CD4-positive, CD25-positive, alpha-beta regulatory T cell (primary cell): ENCODE measurements around the gene EP400. TPM values are rescaled to one million over a fixed set of nuclear protein-coding genes. Genes with fewer than 3 reads are reported as not detected.
A peak's percentile ranks its signal among the peaks of the same experiment; 100 is the strongest.

Experiments used
- ATAC-seq, 2 donors: fragments of 150-1000 bp; cut with Tn5 transposase; one replicate each; pipeline ENCODE4 v1.10.0; 2021; ENCODE audit warnings: low read depth in 2 of 2, moderate number of reproducible peaks in 2 of 2, moderate library complexity in 1 of 2
- DNase-seq, 3 donors: peaks; one replicate each; pipeline versions ENCODE4 v3.0.0 to v3.0.0-alpha.2; 2012 to 2022; ENCODE audit warnings: mixed read lengths in 1 of 3
- H3K27ac ChIP-seq: one replicate; pipeline ENCODE4 v1.7.0; 2013; ENCODE audit warnings: mild to moderate bottlenecking, low read length; ENCODE audit not compliant: insufficient read depth, poor library complexity, severe bottlenecking
- H3K27me3 ChIP-seq: one replicate; pipeline ENCODE4 v1.7.0; 2013; ENCODE audit warnings: low read length; ENCODE audit not compliant: control insufficient read depth, insufficient read depth
- H3K36me3 ChIP-seq: one replicate; pipeline ENCODE4 v1.7.0; 2013; ENCODE audit warnings: mild to moderate bottlenecking, low read length, moderate library complexity; ENCODE audit not compliant: control insufficient read depth, insufficient read depth
- H3K4me1 ChIP-seq: 2 replicates; pipeline ENCODE4 v1.7.0; 2013; ENCODE audit warnings: mild to moderate bottlenecking, low read length; ENCODE audit not compliant: insufficient read depth, control insufficient read depth, poor library complexity, severe bottlenecking
- H3K4me3 ChIP-seq: one replicate; pipeline ENCODE4 v1.7.0; 2013; ENCODE audit warnings: low read depth, mild to moderate bottlenecking, low read length, moderate library complexity
- H3K9me3 ChIP-seq, 2 experiments: 1 replicate in 1 of 2; 2 replicates in 1 of 2; pipeline ENCODE4 v1.7.0; 2013; ENCODE audit warnings: low read length in 2 of 2, mild to moderate bottlenecking in 1 of 2, moderate library complexity in 1 of 2; ENCODE audit not compliant: control insufficient read depth in 2 of 2
- H3K27ac Mint-ChIP-seq, 3 donors: one replicate each; pipeline ENCODE4 v1.8.0; 2020 to 2022; ENCODE audit warnings: mild to moderate bottlenecking in 3 of 3, mixed read lengths in 3 of 3, moderate library complexity in 2 of 3
- H3K27me3 Mint-ChIP-seq: one replicate; pipeline ENCODE4 v1.8.0; 2022; ENCODE audit warnings: mild to moderate bottlenecking, mixed read lengths
- H3K36me3 Mint-ChIP-seq: one replicate; pipeline ENCODE4 v1.8.0; 2020; ENCODE audit warnings: mixed read lengths
- H3K4me1 Mint-ChIP-seq, 4 donors: one replicate each; pipeline ENCODE4 v1.8.0; 2020 to 2022; ENCODE audit warnings: mixed read lengths in 4 of 4, mild to moderate bottlenecking in 1 of 4
- H3K4me3 Mint-ChIP-seq, 4 donors: one replicate each; pipeline ENCODE4 v1.8.0; 2020 to 2022; ENCODE audit warnings: mild to moderate bottlenecking in 4 of 4, mixed read lengths in 4 of 4, moderate library complexity in 3 of 4
- H3K9me3 Mint-ChIP-seq, 7 donors: one replicate each; pipeline ENCODE4 v1.8.0; 2020 to 2022; ENCODE audit warnings: mixed read lengths in 7 of 7, mild to moderate bottlenecking in 3 of 7, moderate library complexity in 2 of 7
- polyA plus RNA-seq, 4 donors: library from polyadenylated mRNA; unstranded; fragments of 300-500 nt; fragmentation: Illumina TruSeq; gene quantifications; one replicate each; pipeline ENCODE4 v1.2.3, GENCODE V29; 2021
- total RNA-seq: library from RNA; stranded (reverse); gene quantifications from one replicate; pipeline ENCODE4 v1.2.3, GENCODE V29; 2022

The EP400 gene
- total and polyA plus RNA-seq, 5 donors from 2014 or later = 1.2 to 77.9 (median 1.9) TPM

- Histone ChIP-seq H3K4me1 (no peaks in the 10 kb centered on the region), H3K36me3 (peaks cover 95% of the 10 kb centered on the region), H3K27me3 (no peaks in the 10 kb centered on the region), H3K27ac (no peak overlapping the region), H3K4me3 (no peak overlapping the region), H3K9me3 (no peaks in the 10 kb centered on the region)
- Mint-ChIP-seq H3K36me3 (peaks cover 63% of the 10 kb centered on the region), H3K4me3 (no peak overlapping the region), H3K27me3 (no peaks in the 10 kb centered on the region), H3K27ac (peak overlapping the region in 1 of 3 donors; percentile 20), H3K4me1 (peaks cover 0 to 4% (median 2%) of the 10 kb centered on the region in 4 donors), H3K9me3 (no peaks in the 10 kb centered on the region)
- DNase-seq (no peak), ATAC-seq (no peak)
Measured at GRCh38 chr12:131990066-131990979, 40.6 kb downstream of the EP400 start.

- peak overlapping the region in 1 of 3 donors; percentile 20 for H3K27ac Mint-ChIP-seq
- peaks cover 91% of the 10 kb centered on the region for H3K36me3 ChIP-seq
Measured at GRCh38 chr12:131990980-131991305, 41.2 kb downstream of the EP400 start.

DNA sequence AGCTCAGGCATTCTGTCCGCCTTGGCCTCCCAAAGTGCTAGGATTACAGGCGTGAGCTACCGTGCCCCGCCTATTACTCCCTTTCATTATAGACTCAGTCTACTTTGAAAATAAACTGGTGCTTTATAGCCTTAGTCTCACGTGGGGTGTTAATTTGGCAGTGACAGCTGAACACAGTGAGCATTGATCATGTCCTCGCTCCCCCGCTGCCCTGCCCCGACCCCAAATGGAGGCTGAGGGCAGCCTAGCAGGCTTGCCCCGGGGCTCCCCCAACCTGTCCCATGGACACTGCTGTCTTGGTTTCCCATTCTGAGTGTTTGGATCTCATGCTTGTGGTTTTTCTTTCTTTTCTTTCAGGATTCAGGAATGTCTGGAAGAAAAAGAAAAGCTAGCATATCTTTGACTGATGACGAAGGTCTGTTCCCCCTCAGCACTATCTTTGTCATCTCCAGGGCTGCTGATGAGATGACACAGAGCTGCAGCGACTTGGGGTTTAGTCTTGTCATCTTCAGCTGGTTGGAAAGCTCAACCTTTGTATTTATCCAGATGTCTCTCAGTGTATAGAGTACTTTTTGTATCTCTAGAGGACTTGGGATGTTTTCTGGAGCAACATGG is 42.2 kb downstream of the EP400 start:
- Mint-ChIP-seq H3K4me1 (peaks cover 0 to 4% (median 2%) of the 10 kb centered on the region in 4 donors), H3K9me3 (no peaks in the 10 kb centered on the region), H3K27ac (no peak overlapping the region), H3K36me3 (peaks cover 61% of the 10 kb centered on the region), H3K27me3 (no peaks in the 10 kb centered on the region), H3K4me3 (no peak overlapping the region)
- Histone ChIP-seq H3K27me3 (no peaks in the 10 kb centered on the region), H3K27ac (no peak overlapping the region), H3K9me3 (no peaks in the 10 kb centered on the region), H3K4me3 (no peak overlapping the region), H3K36me3 (peaks cover 85% of the 10 kb centered on the region), H3K4me1 (no peaks in the 10 kb centered on the region)
- DNase-seq (no peak), ATAC-seq (no peak)

More at GRCh38 chr12:131990980-131991305, 41.2 kb downstream of the EP400 start:
- H3K4me3 Mint-ChIP-seq = no peak overlapping the region
- ATAC-seq (no peak), DNase-seq (no peak)
- Histone ChIP-seq H3K4me3 (no peak overlapping the region), H3K27me3 (no peaks in the 10 kb centered on the region), H3K9me3 (no peaks in the 10 kb centered on the region), H3K4me1 (no peaks in the 10 kb centered on the region), H3K27ac (no peak overlapping the region)
- H3K27me3 Mint-ChIP-seq = no peaks in the 10 kb centered on the region
- H3K9me3 Mint-ChIP-seq = no peaks in the 10 kb centered on the region
- H3K4me1 Mint-ChIP-seq = peaks cover 0 to 4% (median 2%) of the 10 kb centered on the region in 4 donors
- peaks cover 63% of the 10 kb centered on the region for H3K36me3 Mint-ChIP-seq

GRCh38 chr12:131994589-131994988 is 44.8 kb downstream of the EP400 start:
- no peaks in the 10 kb centered on the region for H3K4me1 ChIP-seq
- H3K27ac ChIP-seq = no peak overlapping the region
- Mint-ChIP-seq H3K4me1 (peaks cover 0 to 4% (median 1%) of the 10 kb centered on the region in 4 donors), H3K27me3 (no peaks in the 10 kb centered on the region), H3K9me3 (no peaks in the 10 kb centered on the region), H3K27ac (no peak overlapping the region), H3K36me3 (peaks cover 53% of the 10 kb centered on the region), H3K4me3 (no peak overlapping the region)
- H3K9me3 ChIP-seq = no peaks in the 10 kb centered on the region
- DNase-seq = no peak
- H3K27me3 ChIP-seq = no peaks in the 10 kb centered on the region
- H3K36me3 ChIP-seq = peaks cover 59% of the 10 kb centered on the region
- no peak overlapping the region for H3K4me3 ChIP-seq
- no peak for ATAC-seq

DNA sequence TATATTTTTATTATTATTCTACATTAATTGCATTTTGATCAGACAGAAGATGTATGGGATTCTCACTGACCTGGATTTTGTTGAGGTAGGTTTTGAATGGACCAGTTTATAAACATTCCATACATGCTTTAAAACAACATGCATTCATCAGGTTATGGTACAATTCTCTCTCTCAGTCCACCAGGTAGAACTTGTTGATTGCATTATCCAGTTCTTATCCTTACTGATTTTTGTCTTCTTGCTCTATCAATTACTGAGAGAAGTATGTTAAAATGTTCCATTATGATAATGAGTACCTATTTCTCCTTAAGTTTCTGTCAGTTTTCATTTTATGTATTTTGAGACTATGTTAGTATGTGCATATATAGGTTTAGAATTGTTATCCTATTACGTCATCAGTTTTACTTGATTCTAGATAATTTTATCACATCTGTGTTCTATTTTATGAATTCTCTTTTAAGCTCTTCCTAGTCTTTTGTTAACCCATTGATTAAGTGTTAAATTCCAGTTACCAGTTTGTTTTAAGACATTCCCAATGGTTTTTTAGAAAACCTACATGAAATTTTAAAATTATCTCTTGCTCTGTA is 50.6 kb downstream of the EP400 start:
- H3K4me1 ChIP-seq = no peaks in the 10 kb centered on the region
- no peak overlapping the region for H3K4me3 ChIP-seq
- H3K36me3 Mint-ChIP-seq = peaks cover 31% of the 10 kb centered on the region
- DNase-seq (no peak), ATAC-seq (no peak)
- H3K9me3 ChIP-seq = no peaks in the 10 kb centered on the region
- no peak overlapping the region for H3K27ac ChIP-seq
- H3K27ac Mint-ChIP-seq = no peak overlapping the region
- H3K36me3 ChIP-seq = peaks cover 32% of the 10 kb centered on the region
- no peaks in the 10 kb centered on the region for H3K27me3 Mint-ChIP-seq
- no peak overlapping the region for H3K4me3 Mint-ChIP-seq
- no peaks in the 10 kb centered on the region for H3K27me3 ChIP-seq
- H3K9me3 Mint-ChIP-seq = no peaks in the 10 kb centered on the region
- peaks cover 0 to 10% (median 1%) of the 10 kb centered on the region in 4 donors for H3K4me1 Mint-ChIP-seq

- H3K4me3 Mint-ChIP-seq = no peak overlapping the region
- Histone ChIP-seq H3K36me3 (peaks cover 54% of the 10 kb centered on the region), H3K9me3 (no peaks in the 10 kb centered on the region), H3K4me3 (no peak overlapping the region), H3K27me3 (no peaks in the 10 kb centered on the region), H3K27ac (no peak overlapping the region), H3K4me1 (no peaks in the 10 kb centered on the region)
- H3K27ac Mint-ChIP-seq = no peak overlapping the region
- ATAC-seq = no peak
- DNase-seq = no peak
- H3K9me3 Mint-ChIP-seq = peaks cover 0 to 2% (median 0%) of the 10 kb centered on the region in 7 donors
- no peaks in the 10 kb centered on the region for H3K27me3 Mint-ChIP-seq
- H3K36me3 Mint-ChIP-seq = peaks cover 36% of the 10 kb centered on the region
- H3K4me1 Mint-ChIP-seq = peaks cover 0 to 10% (median 3%) of the 10 kb centered on the region in 4 donors
Measured at GRCh38 chr12:132003846-132004245, 54.1 kb downstream of the EP400 start.

GRCh38 chr12:132004946-132005345 is 55.2 kb downstream of the EP400 start:
- Mint-ChIP-seq H3K27ac (no peak overlapping the region), H3K9me3 (peaks cover 0 to 2% (median 0%) of the 10 kb centered on the region in 7 donors), H3K36me3 (peaks cover 36% of the 10 kb centered on the region), H3K27me3 (no peaks in the 10 kb centered on the region), H3K4me1 (peaks cover 0 to 10% (median 3%) of the 10 kb centered on the region in 4 donors), H3K4me3 (no peak overlapping the region)
- H3K27ac ChIP-seq = no peak overlapping the region
- no peaks in the 10 kb centered on the region for H3K4me1 ChIP-seq
- H3K27me3 ChIP-seq = no peaks in the 10 kb centered on the region
- DNase-seq (no peak), ATAC-seq (no peak)
- no peak overlapping the region for H3K4me3 ChIP-seq
- peaks cover 54% of the 10 kb centered on the region for H3K36me3 ChIP-seq
- H3K9me3 ChIP-seq = no peaks in the 10 kb centered on the region
